ENCODE data around the gene MDM1. TPM values are rescaled to one million over a fixed set of nuclear protein-coding genes. Genes with fewer than 3 reads are reported as not detected.

MDM1 gene
- total and polyA plus RNA-seq, 2 experiments from 2014 or later: 3.6 to 14.9 TPM

DNA sequence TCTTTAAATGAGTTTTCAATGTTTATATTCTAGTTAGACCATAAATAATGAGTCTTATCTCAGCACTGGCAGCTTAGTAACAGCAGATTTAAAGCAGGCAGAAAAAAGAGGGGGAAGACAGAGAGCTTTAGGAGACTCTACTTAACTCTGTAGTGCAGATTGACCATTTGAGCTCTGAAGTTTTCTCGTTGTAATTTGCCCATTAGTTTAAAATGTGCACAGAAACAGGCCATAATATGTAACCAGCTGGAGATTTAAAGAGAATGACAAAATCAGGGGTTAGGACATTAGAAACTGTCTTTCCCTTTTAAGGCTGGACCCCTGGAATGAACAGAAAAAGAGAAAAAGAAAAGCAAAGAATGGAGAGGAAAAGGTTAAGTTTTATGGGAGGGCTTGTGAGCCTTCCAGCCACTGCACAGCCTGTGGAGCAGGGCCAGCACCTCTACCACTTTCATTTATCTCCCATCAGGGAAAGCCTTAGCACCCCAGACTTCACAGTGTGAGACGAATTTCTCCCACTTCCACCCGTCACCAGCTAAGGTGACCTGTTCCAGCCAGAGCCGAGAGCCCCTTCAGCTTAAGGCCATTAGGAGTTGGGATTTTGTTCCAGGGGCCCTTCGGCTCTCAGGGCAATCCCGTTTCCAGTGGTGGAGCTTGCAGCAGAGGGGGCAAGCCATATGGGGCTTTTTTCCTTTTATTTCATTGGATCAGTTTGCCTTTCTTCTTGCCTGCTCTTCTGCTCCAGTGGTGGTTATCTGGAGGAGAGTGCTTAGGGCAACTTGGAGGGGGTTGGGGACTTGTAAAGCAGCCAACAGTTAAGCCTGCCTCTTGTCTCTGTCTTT, 86.8 kb downstream of the MDM1 start:
- Histone ChIP-seq H4K20me1 (ENCODE audit: insufficient read depth, poor library complexity, severe bottlenecking) (no peaks in the 10 kb centered on the region), H3K27me3 (no peaks in the 10 kb centered on the region), H3K4me2 (peak overlapping the region; percentile 71), H3K27ac (peak overlapping the region; percentile 32), H3K9me3 (ENCODE audit: low read depth) (no peaks in the 10 kb centered on the region), H3K4me3 (no peak overlapping the region), H3K79me2 (no peaks in the 10 kb centered on the region), H3K36me3 (replicated peaks; ENCODE audit: insufficient read depth, low read depth) (no peaks in the 10 kb centered on the region), H2AFZ (peak overlapping the region; percentile 23), H3K4me1 (ENCODE audit: insufficient read depth) (peaks cover 22% of the 10 kb centered on the region), H3K9me2 (replicated peaks; ENCODE audit: insufficient read depth) (no peaks in the 10 kb centered on the region)
- TF ChIP-seq EZH2 (IDR thresholded peaks at IDR 0.05; ENCODE audit: borderline replicate concordance) (no peak), EZH2phosphoT487 (IDR thresholded peaks at IDR 0.05; ENCODE audit: low read depth, severe bottlenecking, unreplicated experiment) (no peak)
- TF ChIP-seq, protein P1, sequence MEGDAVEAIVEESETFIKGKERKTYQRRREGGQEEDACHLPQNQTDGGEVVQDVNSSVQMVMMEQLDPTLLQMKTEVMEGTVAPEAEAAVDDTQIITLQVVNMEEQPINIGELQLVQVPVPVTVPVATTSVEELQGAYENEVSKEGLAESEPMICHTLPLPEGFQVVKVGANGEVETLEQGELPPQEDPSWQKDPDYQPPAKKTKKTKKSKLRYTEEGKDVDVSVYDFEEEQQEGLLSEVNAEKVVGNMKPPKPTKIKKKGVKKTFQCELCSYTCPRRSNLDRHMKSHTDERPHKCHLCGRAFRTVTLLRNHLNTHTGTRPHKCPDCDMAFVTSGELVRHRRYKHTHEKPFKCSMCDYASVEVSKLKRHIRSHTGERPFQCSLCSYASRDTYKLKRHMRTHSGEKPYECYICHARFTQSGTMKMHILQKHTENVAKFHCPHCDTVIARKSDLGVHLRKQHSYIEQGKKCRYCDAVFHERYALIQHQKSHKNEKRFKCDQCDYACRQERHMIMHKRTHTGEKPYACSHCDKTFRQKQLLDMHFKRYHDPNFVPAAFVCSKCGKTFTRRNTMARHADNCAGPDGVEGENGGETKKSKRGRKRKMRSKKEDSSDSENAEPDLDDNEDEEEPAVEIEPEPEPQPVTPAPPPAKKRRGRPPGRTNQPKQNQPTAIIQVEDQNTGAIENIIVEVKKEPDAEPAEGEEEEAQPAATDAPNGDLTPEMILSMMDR (IDR thresholded peaks at IDR 0.05; ENCODE audit: poor library complexity): no peak
- 16% methylated on average over 6 of the region's 6 CpGs for WGBS (ENCODE audit: low lambda C conversion rate, missing lambda C conversion rate)
- DNase-seq (ENCODE audit: low spot score): peak; percentile 16

Other genes starting within 250 kb of the MDM1 start
- gene IFNG, start 172.6 kb downstream of the MDM1 start, total RNA-seq: not detected in 2 replicates
- not detected in 2 replicates for gene IFNG, start 172.6 kb downstream of the MDM1 start, polyA plus RNA-seq
- not detected in 2 replicates for gene IL26, start 106.6 kb downstream of the MDM1 start, total RNA-seq
- not detected in 2 replicates for gene IL26, start 106.6 kb downstream of the MDM1 start, polyA plus RNA-seq
- not detected in 2 replicates for gene IL22, start 78.8 kb downstream of the MDM1 start, total RNA-seq
- gene IL22, start 78.8 kb downstream of the MDM1 start, polyA plus RNA-seq: not detected in 2 replicates

Data from hepatocyte (in vitro differentiated cells).